Hematopoietic multipotent progenitor cell (in vitro differentiated cells): Measurements from ENCODE around the gene DOCK1. TPM values are rescaled to one million over a fixed set of nuclear protein-coding genes. Genes with fewer than 3 reads are reported as not detected.

Source experiments
- DNase-seq, 3 donors: peaks; one replicate each; pipeline ENCODE4 v3.0.0-alpha.2; 2011 to 2015; ENCODE audit warnings: low read depth in 2 of 3, low spot score in 2 of 3
- total RNA-seq: library from RNA; depleted of rRNA; stranded (reverse); fragments of >200 nt; gene quantifications from one replicate; pipeline ENCODE4 v1.2.3, GENCODE V29; 2012

Gene DOCK1
- total RNA-seq, 1 donor, result 27.5 TPM

- no peak for DNase-seq
Observed at GRCh38 chr10:127154831-127155620, 249.8 kb downstream of the DOCK1 start.

GRCh38 chr10:127157089-127157488, 251.9 kb downstream of the DOCK1 start:
- no peak for DNase-seq

GRCh38 chr10:127157506-127158200, 252.4 kb downstream of the DOCK1 start:
- no peak for DNase-seq

GRCh38 chr10:127158662-127159061, 253.4 kb downstream of the DOCK1 start:
- no peak for DNase-seq

GRCh38 chr10:127159648-127160245, 254.5 kb downstream of the DOCK1 start:
- DNase-seq, result no peak

GRCh38 chr10:127161482-127161881, 256.3 kb downstream of the DOCK1 start:
- no peak for DNase-seq

GRCh38 chr10:127162841-127163240, 257.6 kb downstream of the DOCK1 start:
- DNase-seq, result no peak

- no peak for DNase-seq
Observed at GRCh38 chr10:127168261-127168660, 263.0 kb downstream of the DOCK1 start.

- DNase-seq, result no peak
Observed at GRCh38 chr10:127174866-127175265, 269.6 kb downstream of the DOCK1 start.

GRCh38 chr10:127175357-127176110, 270.3 kb downstream of the DOCK1 start:
- no peak for DNase-seq

GRCh38 chr10:127176649-127177048, 271.4 kb downstream of the DOCK1 start:
- DNase-seq, result no peak

GRCh38 chr10:127179612-127180250, 274.5 kb downstream of the DOCK1 start:
- DNase-seq, result no peak

GRCh38 chr10:127182161-127182560, 276.9 kb downstream of the DOCK1 start:
- DNase-seq, result no peak

- DNase-seq, result no peak
Observed at GRCh38 chr10:127184582-127184981, 279.4 kb downstream of the DOCK1 start.

- no peak for DNase-seq
Observed at GRCh38 chr10:127186813-127187212, 281.6 kb downstream of the DOCK1 start.

- no peak for DNase-seq
Observed at GRCh38 chr10:127189226-127189625, 284.0 kb downstream of the DOCK1 start.

GRCh38 chr10:127190427-127190826, 285.2 kb downstream of the DOCK1 start:
- DNase-seq, result no peak

GRCh38 chr10:127193125-127193524, 287.9 kb downstream of the DOCK1 start:
- no peak for DNase-seq

GRCh38 chr10:127194111-127194510, 288.9 kb downstream of the DOCK1 start:
- no peak for DNase-seq

GRCh38 chr10:127194599-127194998, 289.4 kb downstream of the DOCK1 start:
- DNase-seq, result no peak
